B cell (primary cell): Measurements from ENCODE around the gene GALK1. TPM values are rescaled to one million over a fixed set of nuclear protein-coding genes. Genes with fewer than 3 reads are reported as not detected.

Experiments used
- ATAC-seq: fragments of 200-7000 bp; cut with Tn5 transposase; one replicate; pipeline ENCODE4 v1.10.0; 2021; ENCODE audit warnings: low read depth, mild to moderate bottlenecking, moderate number of reproducible peaks, moderate library complexity
- CTCF ChIA-PET: fragments of 350-600 bp; sonication (Branson Sonifier 250); formaldehyde crosslinking; loops from one replicate; lab custom pipeline; 2021; ENCODE audit warnings: antibody characterized with exemption, inconsistent platforms; lab: Charles Lee
- POLR2A ChIA-PET: fragments of 350-600 bp; sonication (Branson Sonifier 250); formaldehyde crosslinking; loops from one replicate; lab custom pipeline; 2021; ENCODE audit warnings: antibody characterized with exemption; lab: Charles Lee
- DNase-seq: peaks from one replicate; pipeline ENCODE4 v3.0.0; 2013
- H2AFZ ChIP-seq: 2 replicates; pipeline ENCODE4 v1.6.1; 2012; ENCODE audit warnings: mild to moderate bottlenecking, low read depth, low read length; ENCODE audit not compliant: insufficient read depth, poor library complexity, severe bottlenecking
- H3K27ac ChIP-seq, 2 donors: 1 replicate in 1 of 2; 2 replicates in 1 of 2; pipeline ENCODE4 v1.5.1; 2012 to 2013; ENCODE audit warnings: low read length in 2 of 2, mild to moderate bottlenecking in 2 of 2, moderate library complexity in 1 of 2
- H3K27me3 ChIP-seq, 4 experiments: fragments of 200-600 bp in 1 of 4; sonication (generic) in 1 of 4; replicated peaks in 1 of 4; 1 replicate in 2 of 4; 2 replicates in 2 of 4; pipeline versions ENCODE4 v1.6.1 to v1.7.0; 2013 to 2016; ENCODE audit warnings: low read length in 3 of 4, mild to moderate bottlenecking in 2 of 4, mixed read lengths in 1 of 4, moderate library complexity in 1 of 4; ENCODE audit not compliant: insufficient read depth in 4 of 4, control insufficient read depth in 3 of 4; ENCODE audit errors: control extremely low read depth in 1 of 4
- H3K36me3 ChIP-seq, 2 experiments: replicated peaks in 1 of 2; 1 replicate in 1 of 2; 2 replicates in 1 of 2; pipeline versions ENCODE4 v1.6.1 to v1.7.1; 2013; ENCODE audit warnings: low read length in 1 of 2; ENCODE audit not compliant: insufficient read depth in 2 of 2, control insufficient read depth in 1 of 2; ENCODE audit errors: control extremely low read depth in 1 of 2, extremely low read depth in 1 of 2
- H3K4me1 ChIP-seq, 2 donors: fragments of 200-600 bp in 1 of 2; sonication (generic) in 1 of 2; 1 replicate in 1 of 2; 2 replicates in 1 of 2; pipeline versions ENCODE4 v1.5.1 to v1.6.1; 2013 to 2017; ENCODE audit warnings: low read length in 2 of 2; ENCODE audit not compliant: control insufficient read depth in 2 of 2, insufficient read depth in 2 of 2
- H3K4me2 ChIP-seq: replicated peaks from 2 replicates; pipeline ENCODE3; 2012; ENCODE audit warnings: mild to moderate bottlenecking, low read depth, low read length; ENCODE audit not compliant: poor library complexity, severe bottlenecking
- H3K4me3 ChIP-seq, 5 experiments: fragments of 200-600 bp in 1 of 5; sonication (generic) in 1 of 5; 1 replicate in 3 of 5; 2 replicates in 2 of 5; pipeline versions ENCODE4 v1.5.1 to v1.7.0; 2011 to 2016; ENCODE audit warnings: low read length in 4 of 5, mild to moderate bottlenecking in 4 of 5, low read depth in 2 of 5, control low read depth in 1 of 5, moderate library complexity in 1 of 5; ENCODE audit not compliant: insufficient read depth in 1 of 5; ENCODE audit errors: control extremely low read depth in 1 of 5, extremely low read depth in 1 of 5
- H3K79me2 ChIP-seq: fragments of 200-600 bp; sonication (generic); one replicate; pipeline ENCODE4 v1.6.0; 2016; ENCODE audit warnings: low read length; ENCODE audit not compliant: control insufficient read depth, insufficient read depth
- H3K9ac ChIP-seq: fragments of 200-600 bp; sonication (generic); 2 replicates; pipeline ENCODE4 v1.6.1; 2017; ENCODE audit warnings: mild to moderate bottlenecking, low read length, moderate library complexity
- H3K9me3 ChIP-seq, 3 donors: one replicate each; pipeline versions ENCODE4 v1.6.1 to v1.7.1; 2013; ENCODE audit warnings: low read length in 2 of 3; ENCODE audit not compliant: control insufficient read depth in 2 of 3, insufficient read depth in 1 of 3; ENCODE audit errors: control extremely low read depth in 1 of 3
- H4K20me1 ChIP-seq: 2 replicates; pipeline ENCODE4 v1.6.0; 2012; ENCODE audit warnings: mild to moderate bottlenecking, low read length; ENCODE audit not compliant: insufficient read depth, control insufficient read depth, poor library complexity, severe bottlenecking
- H3K27ac Mint-ChIP-seq: one replicate; pipeline ENCODE4 v1.8.0; 2021; ENCODE audit warnings: mixed read lengths
- H3K27me3 Mint-ChIP-seq: one replicate; pipeline ENCODE4 v1.8.0; 2021; ENCODE audit warnings: mixed read lengths
- H3K4me1 Mint-ChIP-seq: one replicate; pipeline ENCODE4 v1.8.0; 2021; ENCODE audit warnings: mixed read lengths
- H3K4me3 Mint-ChIP-seq: one replicate; pipeline ENCODE4 v1.8.0; 2021; ENCODE audit warnings: mixed read lengths
- H3K9me3 Mint-ChIP-seq: one replicate; pipeline ENCODE4 v1.8.0; 2022; ENCODE audit warnings: mixed read lengths; ENCODE audit not compliant: insufficient read depth
- CTCF ChIP-seq: fragments of 200-600 bp; IDR thresholded peaks from one replicate; pipeline ENCODE4 v1.8.0; 2022; ENCODE audit warnings: antibody characterized with exemption, mild to moderate bottlenecking
- EZH2 ChIP-seq: IDR thresholded peaks from 2 replicates; pipeline ENCODE4 v1.6.1; 2012; ENCODE audit warnings: borderline replicate concordance, low read depth, mild to moderate bottlenecking, moderate library complexity, low read length; ENCODE audit not compliant: insufficient read depth, poor library complexity, severe bottlenecking
- WGBS: methylation state at CpG from one replicate; pipeline ENCODE4 v1.1.5; 2013; ENCODE audit warnings: missing lambda C conversion rate; ENCODE audit not compliant: insufficient coverage; 5-methylcytosine and 5-hydroxymethylcytosine counted together
- intact Hi-C: fragments of 100-400 bp; cut with micrococcal nuclease; formaldehyde crosslinking; loops from one replicate; pipeline ENCODE4 v1.10.0; 2022
- polyA plus RNA-seq: library from polyadenylated mRNA; depleted of rRNA; stranded (reverse); fragments of >200 nt; gene quantifications from 2 replicates; pipeline ENCODE4 v1.2.3, GENCODE V29; 2012
- total RNA-seq, 2 donors: library from RNA; stranded (reverse); fragments of 120-200 nt in 1 of 2; gene quantifications; 1 replicate in 1 of 2; 2 replicates in 1 of 2; pipeline versions ENCODE4 v1.2.3 to v1.2.4, GENCODE V29; 2013 to 2022

GALK1 gene
- total and polyA plus RNA-seq, 2 donors (not counting 1 experiment from before 2014, with no cell fraction given): 29.8 to 37.4 TPM

GRCh38 chr17:75759457-75759856 is 5.5 kb downstream of the GALK1 start:
- 87% methylated on average over 3 of the region's 3 CpGs for WGBS
- Histone ChIP-seq H2AFZ (no peak overlapping the region), H3K79me2 (peaks cover 3% of the 10 kb centered on the region)

More at GRCh38 chr17:75759457-75759856, 5.5 kb downstream of the GALK1 start:
- H3K9ac ChIP-seq: no peak overlapping the region
- Mint-ChIP-seq H3K9me3 (no peaks in the 10 kb centered on the region), H3K27ac (no peak overlapping the region), H3K27me3 (no peaks in the 10 kb centered on the region), H3K4me1 (peaks cover 23% of the 10 kb centered on the region), H3K4me3 (no peak overlapping the region)
- H3K4me3 ChIP-seq: no peak overlapping the region
- H3K4me1 ChIP-seq: peaks cover 10 to 18% of the 10 kb centered on the region in 2 donors
- H3K27ac ChIP-seq: no peak overlapping the region
- H3K36me3 ChIP-seq: peaks cover 0 to 7% of the 10 kb centered on the region in 2 experiments
- DNase-seq (no peak), ATAC-seq (no peak)
- H4K20me1 ChIP-seq: peaks cover 15% of the 10 kb centered on the region
- intact Hi-C loops: loop anchor here (10.0 kb wide), 1 partner anchor 245 kb away; the partner anchor contains the start of gene CDK3
- TF ChIP-seq EZH2 (no peak), CTCF (no peak)
- no peaks in the 10 kb centered on the region for H3K27me3 ChIP-seq
- H3K9me3 ChIP-seq: no peaks in the 10 kb centered on the region
- no peak overlapping the region for H3K4me2 ChIP-seq
- POLR2A ChIA-PET: interaction anchor here (2.1 kb wide), 1 partner anchor 19 kb away, joined by 6 read pairs; no protein-coding TSS in a partner anchor
- CTCF ChIA-PET: interaction anchor here (1.0 to 2.2 kb wide), 6 partner anchors 9 to 127 kb away, joined by 3 to 6 read pairs (median 6); no protein-coding TSS in a partner anchor
